Activated CD8-positive, alpha-beta memory T cell treated with anti-CD3 and anti-CD28 coated beads for 1 hour (primary cell): ENCODE measurements around the gene PTDSS2.
"Not testable (repeated sequence)": the region's sequence is repeated elsewhere in the genome, so short reads cannot be mapped to it uniquely, and the experiment has no call there.

Experiments
- DNase-seq, 2 donors: peaks; one replicate each; pipeline ENCODE4 v3.0.0-alpha.2; 2020; ENCODE audit warnings: low read depth in 1 of 2; ENCODE audit errors: extremely low read depth in 1 of 2

PTDSS2 gene

GRCh38 chr11:502288-503178 lies 52.5 kb downstream of the PTDSS2 start:
- DNase-seq = no peak

- no peak for DNase-seq
These were observed 53.3 kb downstream of the PTDSS2 start for GRCh38 chr11:503179-503981.

GRCh38 chr11:504053-504993 lies 54.2 kb downstream of the PTDSS2 start:
- no peak for DNase-seq

GRCh38 chr11:504994-505344 lies 54.9 kb downstream of the PTDSS2 start:
- DNase-seq = no peak

GRCh38 chr11:506238-506994 lies 56.3 kb downstream of the PTDSS2 start:
- peak; percentile 91 to 97 for DNase-seq

- DNase-seq = peak; percentile 97 to 100
These were observed 57.1 kb downstream of the PTDSS2 start, which contains the start of gene RNH1 for GRCh38 chr11:506995-507726. Gene RNH1, minus strand, starts transcription at chr11:507242. Its CDS starts 5,080 bp downstream, at chr11:502162.

GRCh38 chr11:507727-508515 lies 57.8 kb downstream of the PTDSS2 start:
- no peak for DNase-seq

GRCh38 chr11:508956-509355 lies 58.9 kb downstream of the PTDSS2 start:
- DNase-seq = no peak

- no peak for DNase-seq
These were observed 62.9 kb downstream of the PTDSS2 start for GRCh38 chr11:512761-513595.

GRCh38 chr11:514606-515005 lies 64.5 kb downstream of the PTDSS2 start:
- no peak for DNase-seq

GRCh38 chr11:515131-515530 lies 65.1 kb downstream of the PTDSS2 start:
- no peak for DNase-seq

GRCh38 chr11:516400-516799 lies 66.3 kb downstream of the PTDSS2 start:
- DNase-seq = no peak

- not testable (repeated sequence) for DNase-seq
These were observed 67.0 kb downstream of the PTDSS2 start for GRCh38 chr11:516918-517685.

- peak; percentile 61 to 86 for DNase-seq
These were observed 68.6 kb downstream of the PTDSS2 start for GRCh38 chr11:518463-519202.

- no peak for DNase-seq
These were observed 70.5 kb downstream of the PTDSS2 start for GRCh38 chr11:520428-521176.
